ENCODE measurements around the gene DIPK1B. TPM values are rescaled to one million over a fixed set of nuclear protein-coding genes. Genes with fewer than 3 reads are reported as not detected.

The DIPK1B gene
- total RNA-seq, 1 experiment from 2014 or later: 26.3 TPM

DNA sequence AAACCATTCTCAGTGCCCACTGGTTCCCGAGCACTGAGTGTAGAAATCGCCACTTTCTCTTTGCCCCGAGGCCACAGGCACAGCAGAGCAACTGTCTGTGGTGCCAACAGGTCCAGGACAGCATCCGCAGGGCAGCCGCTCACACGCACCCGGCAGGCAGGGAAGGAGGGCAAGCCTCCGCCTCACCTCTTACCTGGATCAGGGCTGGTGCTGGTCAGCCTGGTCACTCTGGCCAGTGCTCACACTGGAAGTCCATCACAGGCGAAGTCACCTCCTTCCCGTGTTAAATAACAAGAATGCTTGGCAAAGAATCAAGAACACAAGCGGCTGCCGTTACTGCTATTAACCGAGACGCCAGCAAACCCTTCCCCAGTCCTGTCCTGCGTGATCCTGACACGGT lies 13.7 kb downstream of the DIPK1B start:
- H2AFZ ChIP-seq (ENCODE audit: low read length): no peak overlapping the region
- no TSS peak for BruUV-seq (replicated peaks)
- H3K27me3 ChIP-seq (ENCODE audit: low read length): no peaks in the 10 kb centered on the region
- peaks cover 52% of the 10 kb centered on the region for H4K20me1 ChIP-seq (ENCODE audit: low read length)
- peak overlapping the region; percentile 100 for H3K4me2 ChIP-seq (ENCODE audit: low read length)
- H3K79me2 ChIP-seq (ENCODE audit: low read length): peaks cover 74% of the 10 kb centered on the region
- H3K27ac ChIP-seq (ENCODE audit: low read length): peak overlapping the region; percentile 57
- POLR2A ChIA-PET (ENCODE audit: unreplicated experiment): no interaction called here
- peaks cover 34% of the 10 kb centered on the region for H3K36me3 ChIP-seq (ENCODE audit: low read depth, low read length)
- peaks cover 21% of the 10 kb centered on the region for H3F3A ChIP-seq (ENCODE audit: low read length, unreplicated experiment)
- ATAC-seq (no peak), DNase-seq (no peak)
- CTCF ChIA-PET: no interaction called here
- intact Hi-C loops (cut with micrococcal nuclease): no loop called here
- peaks cover 27% of the 10 kb centered on the region for H3K4me1 ChIP-seq (ENCODE audit: insufficient read depth, low read length)
- H3K4me3 ChIP-seq (ENCODE audit: low read length): peak overlapping the region; percentile 95
- TF ChIP-seq, protein P1, sequence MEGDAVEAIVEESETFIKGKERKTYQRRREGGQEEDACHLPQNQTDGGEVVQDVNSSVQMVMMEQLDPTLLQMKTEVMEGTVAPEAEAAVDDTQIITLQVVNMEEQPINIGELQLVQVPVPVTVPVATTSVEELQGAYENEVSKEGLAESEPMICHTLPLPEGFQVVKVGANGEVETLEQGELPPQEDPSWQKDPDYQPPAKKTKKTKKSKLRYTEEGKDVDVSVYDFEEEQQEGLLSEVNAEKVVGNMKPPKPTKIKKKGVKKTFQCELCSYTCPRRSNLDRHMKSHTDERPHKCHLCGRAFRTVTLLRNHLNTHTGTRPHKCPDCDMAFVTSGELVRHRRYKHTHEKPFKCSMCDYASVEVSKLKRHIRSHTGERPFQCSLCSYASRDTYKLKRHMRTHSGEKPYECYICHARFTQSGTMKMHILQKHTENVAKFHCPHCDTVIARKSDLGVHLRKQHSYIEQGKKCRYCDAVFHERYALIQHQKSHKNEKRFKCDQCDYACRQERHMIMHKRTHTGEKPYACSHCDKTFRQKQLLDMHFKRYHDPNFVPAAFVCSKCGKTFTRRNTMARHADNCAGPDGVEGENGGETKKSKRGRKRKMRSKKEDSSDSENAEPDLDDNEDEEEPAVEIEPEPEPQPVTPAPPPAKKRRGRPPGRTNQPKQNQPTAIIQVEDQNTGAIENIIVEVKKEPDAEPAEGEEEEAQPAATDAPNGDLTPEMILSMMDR (conservative IDR thresholded peaks at IDR 0.05; ENCODE audit: low read depth, low read length): no peak
- TF ChIP-seq EZH2 (IDR thresholded peaks at IDR 0.05; ENCODE audit: low read length, unreplicated experiment) (no peak), EZH2phosphoT487 (IDR thresholded peaks at IDR 0.05; ENCODE audit: borderline replicate concordance, low read length) (no peak)
- no peaks in the 10 kb centered on the region for H3K9me2 ChIP-seq (replicated peaks; ENCODE audit: low read length)
- no peaks in the 10 kb centered on the region for H3K9me3 ChIP-seq (ENCODE audit: low read length)
- peak overlapping the region; percentile 96 for H3K9ac ChIP-seq (ENCODE audit: low read length)

GRCh38 chr9:136726631-136727191 lies 14.3 kb downstream of the DIPK1B start:
- Histone ChIP-seq H3K36me3 (ENCODE audit: low read depth, low read length) (peaks cover 34% of the 10 kb centered on the region), H3K9me2 (replicated peaks; ENCODE audit: low read length) (no peaks in the 10 kb centered on the region), H3K4me3 (ENCODE audit: low read length) (peak overlapping the region; percentile 95), H3K27ac (ENCODE audit: low read length) (peak overlapping the region; percentile 57), H2AFZ (ENCODE audit: low read length) (no peak overlapping the region), H3K9me3 (ENCODE audit: low read length) (no peaks in the 10 kb centered on the region), H3F3A (ENCODE audit: low read length, unreplicated experiment) (peaks cover 21% of the 10 kb centered on the region), H3K4me1 (ENCODE audit: insufficient read depth, low read length) (peaks cover 27% of the 10 kb centered on the region), H3K27me3 (ENCODE audit: low read length) (no peaks in the 10 kb centered on the region), H4K20me1 (ENCODE audit: low read length) (peaks cover 48% of the 10 kb centered on the region), H3K9ac (ENCODE audit: low read length) (peak overlapping the region; percentile 96), H3K4me2 (ENCODE audit: low read length) (peak overlapping the region; percentile 100), H3K79me2 (ENCODE audit: low read length) (peaks cover 74% of the 10 kb centered on the region)
- ChIA-PET CTCF (no interaction called here), POLR2A (ENCODE audit: unreplicated experiment) (interaction anchor here (0.5 kb wide), 1 partner anchor 252 kb away, joined by 7 read pairs; no protein-coding TSS in a partner anchor)
- ATAC-seq (peak; percentile 18; the same call in 1 of the 2 replicates), DNase-seq (peak; percentile 42)
- TF ChIP-seq EZH2phosphoT487 (IDR thresholded peaks at IDR 0.05; ENCODE audit: borderline replicate concordance, low read length) (no peak), EZH2 (IDR thresholded peaks at IDR 0.05; ENCODE audit: low read length, unreplicated experiment) (no peak)
- TF ChIP-seq, protein P1 (conservative IDR thresholded peaks at IDR 0.05; ENCODE audit: low read depth, low read length): peak; percentile 63
- BruUV-seq (replicated peaks): no TSS peak
- intact Hi-C loops (cut with micrococcal nuclease): no loop called here

DNA sequence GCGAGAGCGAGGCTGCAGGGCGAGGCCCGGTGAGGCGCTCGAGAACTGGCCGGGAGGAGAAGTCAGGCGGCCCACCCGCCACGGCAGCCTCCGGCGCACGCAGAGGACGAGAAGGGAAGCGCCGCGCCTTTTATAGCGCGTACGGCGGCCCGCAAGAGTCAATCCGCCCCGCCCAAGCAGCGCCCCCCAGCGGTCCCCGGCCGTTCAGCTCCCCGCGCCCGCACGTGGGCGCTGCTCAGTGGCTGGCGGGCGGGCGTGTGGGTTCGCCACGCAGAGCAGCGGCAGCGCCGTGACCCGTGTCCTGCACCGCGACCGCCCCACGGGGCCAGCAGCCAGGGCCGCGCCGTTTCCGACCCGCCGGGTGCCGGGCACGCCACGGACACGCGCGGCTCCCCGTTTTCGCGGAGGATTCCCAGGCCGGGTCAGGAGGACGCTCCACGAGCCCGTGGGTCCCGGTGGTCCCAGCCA lies 15.7 kb downstream of the DIPK1B start:
- TF ChIP-seq EZH2phosphoT487 (IDR thresholded peaks at IDR 0.05; ENCODE audit: borderline replicate concordance, low read length) (peak; percentile 46; the same call in 1 of the 2 replicates), EZH2 (IDR thresholded peaks at IDR 0.05; ENCODE audit: low read length, unreplicated experiment) (no peak)
- TF ChIP-seq, protein P1 (conservative IDR thresholded peaks at IDR 0.05; ENCODE audit: low read depth, low read length): peak; percentile 63
- Histone ChIP-seq H3K9me2 (replicated peaks; ENCODE audit: low read length) (no peaks in the 10 kb centered on the region), H3K79me2 (ENCODE audit: low read length) (peaks cover 74% of the 10 kb centered on the region), H3K36me3 (ENCODE audit: low read depth, low read length) (peaks cover 34% of the 10 kb centered on the region), H3K4me2 (ENCODE audit: low read length) (peak overlapping the region; percentile 100), H2AFZ (ENCODE audit: low read length) (peak overlapping the region; percentile 75), H3K27me3 (ENCODE audit: low read length) (no peaks in the 10 kb centered on the region), H3K4me1 (ENCODE audit: insufficient read depth, low read length) (peaks cover 27% of the 10 kb centered on the region), H3K9ac (ENCODE audit: low read length) (peak overlapping the region; percentile 96), H3F3A (ENCODE audit: low read length, unreplicated experiment) (peaks cover 21% of the 10 kb centered on the region), H3K4me3 (ENCODE audit: low read length) (peak overlapping the region; percentile 95), H3K27ac (ENCODE audit: low read length) (peak overlapping the region; percentile 57), H4K20me1 (ENCODE audit: low read length) (peaks cover 44% of the 10 kb centered on the region), H3K9me3 (ENCODE audit: low read length) (no peaks in the 10 kb centered on the region)
- POLR2A ChIA-PET (ENCODE audit: unreplicated experiment): interaction anchor here (0.7 kb wide), 1 partner anchor 10 kb away, joined by 3 read pairs; no protein-coding TSS in a partner anchor
- CTCF ChIA-PET: interaction anchor here (0.6 kb wide), 1 partner anchor 171 kb away, joined by 3 read pairs; no protein-coding TSS in a partner anchor
- intact Hi-C loops (cut with micrococcal nuclease): no loop called here
- no TSS peak for BruUV-seq (replicated peaks)
- peak; percentile 77 for DNase-seq
- ATAC-seq: peak; percentile 44
